Measurements from ENCODE around the gene GUCA2A.

GRCh38 chr1:42152119-42152518 lies 12.4 kb downstream of the GUCA2A start:
- TF ChIP-seq CTCF (IDR thresholded peaks at IDR 0.05) = no peak
- no peak for TF ChIP-seq ZFX (IDR thresholded peaks at IDR 0.05; ENCODE audit: borderline replicate concordance)

Data from 22Rv1 (cell line).